IMR-90 (cell line): ENCODE measurements around the gene LPIN1. TPM values are rescaled to one million over a fixed set of nuclear protein-coding genes. Genes with fewer than 3 reads are reported as not detected.

Experiments used
- ATAC-seq: fragments of 200-7000 bp; cut with Tn5 transposase; 2 replicates; pipeline ENCODE4 v1.9.1; 2020; ENCODE audit warnings: low read depth, mild to moderate bottlenecking, moderate library complexity
- BruUV-seq: library from RNA; stranded (reverse); fragments of 400-500 nt; replicated peaks from 2 replicates; lab custom pipeline; 2021; lab: Mats Ljungman, UMichigan
- CTCF ChIA-PET: fragments of 300-600 bp; formaldehyde crosslinking; extraction: SDS; loops from one replicate; lab custom pipeline; 2021; ENCODE audit warnings: antibody characterized with exemption; lab: Yijun Ruan, JAX
- POLR2A ChIA-PET: fragments of 300-600 bp; sonication (Branson Sonifier 250); formaldehyde crosslinking; loops from one replicate; lab custom pipeline; 2022; ENCODE audit warnings: antibody characterized with exemption; ENCODE audit not compliant: unreplicated experiment; lab: Charles Lee
- DNase-seq: peaks from one replicate; pipeline ENCODE4 v3.0.0; 2013
- H2AFZ ChIP-seq: replicated peaks from 2 replicates; pipeline ENCODE3; 2013; ENCODE audit warnings: low read length, mild to moderate bottlenecking; ENCODE audit not compliant: poor library complexity
- H2AK5ac ChIP-seq: 2 replicates; pipeline ENCODE4 v1.6.1; 2013; ENCODE audit warnings: low read depth, low read length, inconsistent platforms
- H2AK9ac ChIP-seq: replicated peaks from 2 replicates; pipeline ENCODE3; 2013; ENCODE audit warnings: mild to moderate bottlenecking, low read depth, low read length, moderate library complexity; ENCODE audit not compliant: poor library complexity
- H2BK120ac ChIP-seq: 2 replicates; pipeline ENCODE4 v1.6.1; 2013; ENCODE audit warnings: low read depth, low read length, inconsistent platforms
- H2BK15ac ChIP-seq: 3 replicates; pipeline ENCODE4 v1.6.1; 2013; ENCODE audit warnings: low read depth, low read length, inconsistent platforms
- H2BK20ac ChIP-seq: 2 replicates; pipeline ENCODE4 v1.6.1; 2013; ENCODE audit warnings: low read depth, mild to moderate bottlenecking, inconsistent platforms, low read length, moderate library complexity
- H2BK5ac ChIP-seq: 2 replicates; pipeline ENCODE4 v1.6.1; 2013; ENCODE audit warnings: mild to moderate bottlenecking, low read depth, low read length, inconsistent platforms; ENCODE audit not compliant: poor library complexity, severe bottlenecking
- H3K14ac ChIP-seq: replicated peaks from 2 replicates; pipeline ENCODE4 v1.6.1; 2013; ENCODE audit warnings: low read depth, low read length, inconsistent platforms
- H3K18ac ChIP-seq: 2 replicates; pipeline ENCODE4 v1.6.1; 2013; ENCODE audit warnings: low read depth, low read length, control low read depth
- H3K23ac ChIP-seq: 2 replicates; pipeline ENCODE4 v1.6.1; 2013; ENCODE audit warnings: low read depth, low read length, inconsistent platforms
- H3K27ac ChIP-seq: 2 replicates; pipeline ENCODE4 v1.5.1; 2013; ENCODE audit warnings: mild to moderate bottlenecking, control low read depth, low read length; ENCODE audit not compliant: insufficient read depth
- H3K27me3 ChIP-seq: 2 replicates; pipeline ENCODE4 v1.6.1; 2013; ENCODE audit warnings: low read length; ENCODE audit not compliant: control insufficient read depth, insufficient read depth
- H3K36me3 ChIP-seq: 2 replicates; pipeline ENCODE4 v1.6.1; 2013; ENCODE audit warnings: low read length, mixed read lengths; ENCODE audit not compliant: control insufficient read depth, insufficient read depth
- H3K4ac ChIP-seq: 2 replicates; pipeline ENCODE4 v1.6.1; 2013; ENCODE audit warnings: low read depth, low read length, inconsistent platforms
- H3K4me1 ChIP-seq: 2 replicates; pipeline ENCODE4 v1.6.1; 2013; ENCODE audit warnings: low read length, mixed read lengths; ENCODE audit not compliant: control insufficient read depth, insufficient read depth
- H3K4me2 ChIP-seq: 2 replicates; pipeline ENCODE4 v1.6.1; 2013; ENCODE audit warnings: low read depth, mild to moderate bottlenecking, control low read depth, low read length, moderate library complexity
- H3K4me3 ChIP-seq: 2 replicates; pipeline ENCODE4 v1.5.1; 2013; ENCODE audit warnings: low read depth, mild to moderate bottlenecking, control low read depth, low read length, moderate library complexity; ENCODE audit not compliant: insufficient read depth
- H3K56ac ChIP-seq: 2 replicates; pipeline ENCODE4 v1.6.1; 2013; ENCODE audit warnings: low read length, inconsistent platforms; ENCODE audit not compliant: insufficient read depth; ENCODE audit errors: extremely low read depth
- H3K79me1 ChIP-seq, 2 experiments: 2 replicates each; pipeline ENCODE4 v1.6.1; 2013; ENCODE audit warnings: low read length in 2 of 2, inconsistent platforms in 1 of 2, low read depth in 1 of 2
- H3K9ac ChIP-seq: 2 replicates; pipeline ENCODE4 v1.6.1; 2013; ENCODE audit warnings: low read depth, low read length, control low read depth
- H3K9me1 ChIP-seq: 2 replicates; pipeline ENCODE4 v1.6.1; 2013; ENCODE audit warnings: low read length, inconsistent platforms; ENCODE audit not compliant: insufficient read depth
- H3K9me3 ChIP-seq: 2 replicates; pipeline ENCODE4 v1.6.1; 2013; ENCODE audit warnings: low read length; ENCODE audit not compliant: control insufficient read depth, insufficient read depth
- H4K20me1 ChIP-seq: 2 replicates; pipeline ENCODE4 v1.6.1; 2013; ENCODE audit warnings: low read length, inconsistent platforms; ENCODE audit not compliant: insufficient read depth
- H4K5ac ChIP-seq: 2 replicates; pipeline ENCODE4 v1.6.1; 2013; ENCODE audit warnings: mild to moderate bottlenecking, low read depth, low read length, control low read depth
- H4K8ac ChIP-seq, 2 experiments: 2 replicates each; pipeline ENCODE4 v1.6.1; 2013; ENCODE audit warnings: low read depth in 2 of 2, low read length in 2 of 2, control low read depth in 1 of 2, inconsistent platforms in 1 of 2
- H4K91ac ChIP-seq: 2 replicates; pipeline ENCODE4 v1.6.1; 2013; ENCODE audit warnings: low read depth, low read length, inconsistent platforms; ENCODE audit not compliant: insufficient read depth
- BHLHE40 ChIP-seq: fragments of 150-350 bp; IDR thresholded peaks from 2 replicates; pipeline ENCODE4 v1.6.1; 2016; ENCODE audit warnings: mild to moderate bottlenecking, low read depth, low read length
- CHD1 ChIP-seq: IDR thresholded peaks from 2 replicates; pipeline ENCODE4 v1.6.1; 2012; ENCODE audit warnings: low read depth, low read length, improper control_type of control experiment
- MAFK ChIP-seq: IDR thresholded peaks from 2 replicates; pipeline ENCODE4 v1.6.1; 2012; ENCODE audit warnings: low read depth, low read length, improper control_type of control experiment
- MAZ ChIP-seq: IDR thresholded peaks from 2 replicates; pipeline ENCODE4 v1.6.1; 2012; ENCODE audit warnings: low read depth, mild to moderate bottlenecking, low read length, improper control_type of control experiment, moderate library complexity, borderline replicate concordance
- NFE2L2 ChIP-seq: fragments of 150-350 bp; IDR thresholded peaks from 2 replicates; pipeline ENCODE4 v1.6.1; 2016; ENCODE audit warnings: low read depth, mild to moderate bottlenecking, low read length
- RAD21 ChIP-seq: IDR thresholded peaks from 2 replicates; pipeline ENCODE4 v1.6.1; 2012; ENCODE audit warnings: low read length, improper control_type of control experiment
- RCOR1 ChIP-seq: IDR thresholded peaks from 2 replicates; pipeline ENCODE4 v1.6.1; 2012; ENCODE audit warnings: mild to moderate bottlenecking, low read length, improper control_type of control experiment; ENCODE audit not compliant: insufficient replicate concordance
- RFX5 ChIP-seq: IDR thresholded peaks from 2 replicates; pipeline ENCODE4 v1.8.0; 2012; ENCODE audit warnings: low read depth, mild to moderate bottlenecking, low read length, moderate library complexity
- WGBS, 2 experiments: methylation state at CpG; one replicate each; pipeline versions ENCODE4 v1.1.5 to v1.1.7; 2013; ENCODE audit warnings: missing lambda C conversion rate in 2 of 2; ENCODE audit not compliant: insufficient read length in 1 of 2; ENCODE audit errors: extremely low coverage in 2 of 2; 5-methylcytosine and 5-hydroxymethylcytosine counted together
- dilution Hi-C: fragments of 300-500 bp; cut with HindIII; formaldehyde crosslinking; loops from one replicate; pipeline ENCODE4 v1.14.3; 2018; ENCODE audit warnings: low sequenced_read_pairs; ENCODE audit not compliant: unreplicated experiment
- in situ Hi-C: fragments of 300-500 bp; cut with MboI; formaldehyde crosslinking; loops from 3 replicates; pipeline ENCODE4 v1.14.3; 2019; ENCODE audit warnings: low sequenced_read_pairs, inconsistent platforms, mixed read lengths
- intact Hi-C: fragments of 100-400 bp; cut with micrococcal nuclease; formaldehyde crosslinking; loops from 2 replicates; pipeline ENCODE4 v1.10.0; 2022
- polyA plus RNA-seq, 3 experiments: library from polyadenylated mRNA; depleted of rRNA; stranded (reverse); fragments of >200 nt; gene quantifications; 2 replicates each; pipeline ENCODE4 v1.2.3, GENCODE V29; 2012; ENCODE audit warnings: low replicate concordance in 1 of 3
- total RNA-seq: library from RNA; depleted of rRNA; stranded (reverse); fragments of >200 nt; gene quantifications from 2 replicates; pipeline ENCODE4 v1.2.3, GENCODE V29; 2012
- TF ChIP-seq, protein P1 (sequence below): conservative IDR thresholded peaks from 2 replicates; pipeline ENCODE4 v1.5.1; 2012; ENCODE audit warnings: mild to moderate bottlenecking, low read depth, low read length, improper control_type of control experiment

Gene LPIN1
- total and polyA plus RNA-seq, 2 of the 4 experiments (the other 2 are of a cell fraction), result 21.3 to 25.1 TPM

DNA sequence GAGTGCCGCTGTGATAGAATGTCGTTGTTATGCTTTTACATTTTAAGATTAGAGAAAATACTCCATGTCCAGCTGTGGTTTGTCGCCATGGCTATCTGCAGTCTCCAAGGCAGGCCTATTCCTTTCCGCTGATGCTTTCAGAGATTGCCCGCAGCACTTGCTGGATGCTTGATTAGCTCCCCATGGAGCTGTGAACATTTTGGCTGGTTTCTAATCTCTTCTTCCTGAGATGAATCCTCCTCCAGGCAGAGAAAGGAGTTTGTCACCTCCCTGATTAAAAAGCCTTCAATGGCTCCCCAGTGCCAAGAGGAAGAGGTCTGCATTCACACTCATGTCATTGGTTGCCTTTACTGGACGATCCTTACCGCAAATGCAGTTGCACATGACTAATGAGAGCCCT lies 32.6 kb upstream of the LPIN1 start:
- Histone ChIP-seq H3K14ac (no peak overlapping the region), H4K5ac (no peak overlapping the region), H3K9me1 (no peaks in the 10 kb centered on the region), H3K4me3 (no peak overlapping the region), H3K18ac (no peak overlapping the region), H3K4me1 (peaks cover 7% of the 10 kb centered on the region), H4K8ac (no peak overlapping the region), H2BK5ac (no peak overlapping the region), H3K27me3 (peaks cover 16% of the 10 kb centered on the region; the same call in 1 of the 2 replicates), H4K20me1 (no peaks in the 10 kb centered on the region), H3K9ac (no peak overlapping the region), H4K91ac (no peak overlapping the region), H3K9me3 (no peaks in the 10 kb centered on the region), H3K56ac (no peak overlapping the region), H3K79me1 (no peaks in the 10 kb centered on the region), H2BK20ac (no peak overlapping the region), H2AK5ac (no peak overlapping the region), H3K23ac (no peak overlapping the region), H2AK9ac (no peak overlapping the region), H3K27ac (no peak overlapping the region), H2AFZ (no peak overlapping the region), H3K36me3 (no peaks in the 10 kb centered on the region), H2BK120ac (no peak overlapping the region), H3K4me2 (no peak overlapping the region), H2BK15ac (no peak overlapping the region), H3K4ac (no peak overlapping the region)
- CTCF ChIA-PET, result no interaction called here
- POLR2A ChIA-PET, result no interaction called here
- intact Hi-C loops (no loop called here), dilution Hi-C loops (no loop called here), in situ Hi-C loops (no loop called here)
- no peak for ATAC-seq
- TF ChIP-seq RCOR1 (no peak), MAZ (no peak), CHD1 (no peak), BHLHE40 (no peak), RFX5 (no peak), RAD21 (no peak), NFE2L2 (no peak), MAFK (no peak)
- TF ChIP-seq, protein P1, sequence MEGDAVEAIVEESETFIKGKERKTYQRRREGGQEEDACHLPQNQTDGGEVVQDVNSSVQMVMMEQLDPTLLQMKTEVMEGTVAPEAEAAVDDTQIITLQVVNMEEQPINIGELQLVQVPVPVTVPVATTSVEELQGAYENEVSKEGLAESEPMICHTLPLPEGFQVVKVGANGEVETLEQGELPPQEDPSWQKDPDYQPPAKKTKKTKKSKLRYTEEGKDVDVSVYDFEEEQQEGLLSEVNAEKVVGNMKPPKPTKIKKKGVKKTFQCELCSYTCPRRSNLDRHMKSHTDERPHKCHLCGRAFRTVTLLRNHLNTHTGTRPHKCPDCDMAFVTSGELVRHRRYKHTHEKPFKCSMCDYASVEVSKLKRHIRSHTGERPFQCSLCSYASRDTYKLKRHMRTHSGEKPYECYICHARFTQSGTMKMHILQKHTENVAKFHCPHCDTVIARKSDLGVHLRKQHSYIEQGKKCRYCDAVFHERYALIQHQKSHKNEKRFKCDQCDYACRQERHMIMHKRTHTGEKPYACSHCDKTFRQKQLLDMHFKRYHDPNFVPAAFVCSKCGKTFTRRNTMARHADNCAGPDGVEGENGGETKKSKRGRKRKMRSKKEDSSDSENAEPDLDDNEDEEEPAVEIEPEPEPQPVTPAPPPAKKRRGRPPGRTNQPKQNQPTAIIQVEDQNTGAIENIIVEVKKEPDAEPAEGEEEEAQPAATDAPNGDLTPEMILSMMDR, result no peak
- 83% methylated on average over 4 of the region's 7 CpGs; no CpG with 5 or more reads in 1 of the 2 experiments for WGBS, 2 experiments
- no peak for DNase-seq
- no TSS peak for BruUV-seq
